HCT116 (cell line): ENCODE results near the gene C5orf58. TPM values are rescaled to one million over a fixed set of nuclear protein-coding genes. Genes with fewer than 3 reads are reported as not detected.

Source experiments
- ATAC-seq: fragments of 200-7000 bp; cut with Tn5 transposase; 2 replicates; pipeline ENCODE4 v1.9.1; 2020; ENCODE audit warnings: mild to moderate bottlenecking, moderate library complexity
- BruUV-seq: library from RNA; stranded (reverse); fragments of 400-500 nt; replicated peaks from 2 replicates; lab custom pipeline; 2021; lab: Mats Ljungman, UMichigan
- CTCF ChIA-PET: fragments of 300-600 bp; sonication (Branson Sonifier 250); formaldehyde crosslinking; loops from one replicate; lab custom pipeline; 2021; ENCODE audit warnings: antibody characterized with exemption; lab: Charles Lee
- POLR2A ChIA-PET: fragments of 300-600, 350-600 bp; sonication (Branson Sonifier 250); formaldehyde crosslinking; loops from one replicate; lab custom pipeline; 2021; ENCODE audit warnings: antibody characterized with exemption; lab: Charles Lee
- RAD21 ChIA-PET, 2 experiments: fragments of 300-600 bp; sonication (Branson Sonifier 250); formaldehyde crosslinking; loops; one replicate each; lab custom pipeline; 2023; ENCODE audit warnings: low total read pairs in 2 of 2; ENCODE audit not compliant: uncharacterized antibody in 2 of 2, unreplicated experiment in 2 of 2, low non-redundant PET in 1 of 2; lab: Charles Lee
- DNase-seq: peaks from one replicate; pipeline ENCODE4 v3.0.0-alpha.2; 2010; ENCODE audit warnings: low read depth, low spot score
- H2AFZ ChIP-seq: fragments of 200-600 bp; shearing (Covaris generic), sonication (generic); 2 replicates; pipeline ENCODE4 v1.6.1; 2017; ENCODE audit warnings: low read depth, mixed run types, mixed read lengths, antibody characterized with exemption, low read length; ENCODE audit not compliant: poor library complexity, severe bottlenecking
- H3K27ac ChIP-seq: 2 replicates; pipeline ENCODE4 v1.5.1; 2012; ENCODE audit warnings: low read depth, low read length
- H3K27me3 ChIP-seq: fragments of 200-600 bp; sonication (generic); 2 replicates; pipeline ENCODE4 v1.6.1; 2016; ENCODE audit warnings: mixed run types, low read length, mixed read lengths; ENCODE audit not compliant: insufficient read depth
- H3K36me3 ChIP-seq, 2 experiments: fragments of 200-500 bp in 1 of 2; fragments of 200-600 bp in 1 of 2; sonication (Bioruptor generic) in 1 of 2; sonication (generic) in 1 of 2; 2 replicates each; pipeline versions ENCODE4 v1.5.1 to v1.6.1; 2014 to 2016; ENCODE audit warnings: low read length in 2 of 2, inconsistent platforms in 1 of 2, mixed read lengths in 1 of 2, mixed run types in 1 of 2; ENCODE audit not compliant: insufficient read depth in 2 of 2, control insufficient read depth in 1 of 2
- H3K4me1 ChIP-seq, 2 experiments: fragments of 200-600 bp in 1 of 2; sonication (generic) in 1 of 2; 2 replicates each; pipeline versions ENCODE4 v1.5.1 to v1.6.1; 2012 to 2017; ENCODE audit warnings: low read length in 2 of 2, inconsistent platforms in 1 of 2, mild to moderate bottlenecking in 1 of 2, mixed read lengths in 1 of 2, mixed run types in 1 of 2, moderate library complexity in 1 of 2; ENCODE audit not compliant: insufficient read depth in 2 of 2, control insufficient read depth in 1 of 2
- H3K4me2 ChIP-seq: fragments of 200-600 bp; sonication (generic); 2 replicates; pipeline ENCODE4 v1.6.1; 2017; ENCODE audit warnings: mixed run types, low read length, mixed read lengths
- H3K4me3 ChIP-seq, 2 experiments: fragments of 200-600 bp in 1 of 2; sonication (generic) in 1 of 2; replicated peaks in 1 of 2; 2 replicates each; pipeline ENCODE4 v1.5.1; 2011 to 2016; ENCODE audit warnings: low read length in 2 of 2, control low read depth in 1 of 2, low read depth in 1 of 2, mild to moderate bottlenecking in 1 of 2, mixed read lengths in 1 of 2, mixed run types in 1 of 2
- H3K79me2 ChIP-seq: fragments of 200-600 bp; sonication (generic); 2 replicates; pipeline ENCODE4 v1.6.1; 2017; ENCODE audit warnings: mild to moderate bottlenecking, mixed run types, low read length, moderate library complexity, mixed read lengths; ENCODE audit not compliant: insufficient read depth
- H3K9ac ChIP-seq: fragments of 200-600 bp; sonication (generic); 2 replicates; pipeline ENCODE4 v1.6.1; 2016; ENCODE audit warnings: low read length, mixed read lengths
- H3K9me2 ChIP-seq: fragments of 200-600 bp; sonication (generic), shearing (Covaris generic); 2 replicates; pipeline ENCODE4 v1.6.1; 2017; ENCODE audit warnings: mixed run types, mild to moderate bottlenecking, moderate library complexity; ENCODE audit not compliant: insufficient read depth
- H3K9me3 ChIP-seq, 2 experiments: fragments of 200-500 bp in 1 of 2; fragments of 200-600 bp in 1 of 2; sonication (Bioruptor generic) in 1 of 2; sonication (generic) in 1 of 2; 2 replicates each; pipeline ENCODE4 v1.6.1; 2014 to 2017; ENCODE audit warnings: low read length in 2 of 2, mixed read lengths in 2 of 2, inconsistent platforms in 1 of 2, low read depth in 1 of 2, mild to moderate bottlenecking in 1 of 2, mixed run types in 1 of 2, moderate library complexity in 1 of 2; ENCODE audit not compliant: control insufficient read depth in 1 of 2, insufficient read depth in 1 of 2
- H4K20me1 ChIP-seq: fragments of 200-600 bp; sonication (generic), shearing (Covaris generic); 2 replicates; pipeline ENCODE4 v1.6.1; 2017; ENCODE audit warnings: mixed run types, mild to moderate bottlenecking, moderate library complexity; ENCODE audit not compliant: insufficient read depth
- CTCF ChIP-seq, 3 experiments: fragments of 200-600 bp in 1 of 3; sonication (generic) in 1 of 3; IDR thresholded peaks in 2 of 3; conservative IDR thresholded peaks in 1 of 3; 2 replicates each; pipeline ENCODE4 v1.5.1; 2012 to 2017; ENCODE audit warnings: low read depth in 2 of 3, low read length in 2 of 3, antibody characterized with exemption in 1 of 3, borderline replicate concordance in 1 of 3, control low read depth in 1 of 3, mild to moderate bottlenecking in 1 of 3, mixed read lengths in 1 of 3, mixed run types in 1 of 3, moderate library complexity in 1 of 3; ENCODE audit not compliant: insufficient read depth in 1 of 3
- RAD21 ChIP-seq: IDR thresholded peaks from 2 replicates; pipeline ENCODE4 v1.6.1; 2012; ENCODE audit warnings: low read depth, mild to moderate bottlenecking
- TCF7L2 ChIP-seq: IDR thresholded peaks from 2 replicates; pipeline ENCODE4 v1.7.0; 2011; ENCODE audit warnings: borderline replicate concordance, inconsistent platforms; ENCODE audit not compliant: insufficient read depth, insufficient read length; ENCODE audit errors: extremely low read depth
- intact Hi-C: fragments of 100-400 bp; cut with micrococcal nuclease; formaldehyde crosslinking; loops from 2 replicates; pipeline ENCODE4 v1.10.0; 2022
- total RNA-seq: library from RNA; stranded (reverse); gene quantifications from one replicate; pipeline ENCODE4 v1.2.1, GENCODE V29; 2021; ENCODE audit not compliant: unreplicated experiment

The C5orf58 gene
- total RNA-seq, 1 experiment from 2014 or later = not detected

GRCh38 chr5:170183816-170184687, 48.7 kb upstream of the C5orf58 start:
- no peaks in the 10 kb centered on the region for H3K36me3 ChIP-seq
- intact Hi-C loops = loop anchor here (1.0 to 10.0 kb wide), 2 partner anchors 84 to 479 kb away; no protein-coding TSS in a partner anchor
- CTCF ChIA-PET = interaction anchor here (0.6 to 1.5 kb wide), 17 partner anchors 10 to 482 kb away, joined by 3 to 23 read pairs (median 3); no protein-coding TSS in a partner anchor
- DNase-seq = peak; percentile 47
- TF ChIP-seq RAD21 (peak; percentile 93), TCF7L2 (no peak), CTCF (IDR thresholded peaks at IDR 0.05 in 2 of 3, conservative IDR thresholded peaks at IDR 0.05 in 1 of 3; ENCODE audit: borderline replicate concordance in 1 of 3, insufficient read depth in 1 of 3, low read depth in 2 of 3, low read length in 2 of 3) (peak; percentile 84 to 90 (median 87))
- no peaks in the 10 kb centered on the region for H3K79me2 ChIP-seq
- no peaks in the 10 kb centered on the region for H3K9me3 ChIP-seq
- H3K4me3 ChIP-seq = no peak overlapping the region
- no peaks in the 10 kb centered on the region for H4K20me1 ChIP-seq
- H3K4me1 ChIP-seq = no peaks in the 10 kb centered on the region
- no peak overlapping the region for H2AFZ ChIP-seq
- H3K27ac ChIP-seq = no peak overlapping the region
- no peak overlapping the region for H3K4me2 ChIP-seq
- H3K27me3 ChIP-seq = peaks cover 3% of the 10 kb centered on the region; the same call in 1 of the 2 replicates
- RAD21 ChIA-PET = interaction anchor here (1.2 kb wide), 2 partner anchors 83 to 84 kb away, joined by 5 to 7 read pairs; no protein-coding TSS in a partner anchor
- POLR2A ChIA-PET = no interaction called here
- H3K9ac ChIP-seq = no peak overlapping the region
- ATAC-seq = peak; percentile 99
- BruUV-seq = no TSS peak
- H3K9me2 ChIP-seq = no peaks in the 10 kb centered on the region
